ENCODE measurements around the gene FLVCR2.

Gene FLVCR2

DNA sequence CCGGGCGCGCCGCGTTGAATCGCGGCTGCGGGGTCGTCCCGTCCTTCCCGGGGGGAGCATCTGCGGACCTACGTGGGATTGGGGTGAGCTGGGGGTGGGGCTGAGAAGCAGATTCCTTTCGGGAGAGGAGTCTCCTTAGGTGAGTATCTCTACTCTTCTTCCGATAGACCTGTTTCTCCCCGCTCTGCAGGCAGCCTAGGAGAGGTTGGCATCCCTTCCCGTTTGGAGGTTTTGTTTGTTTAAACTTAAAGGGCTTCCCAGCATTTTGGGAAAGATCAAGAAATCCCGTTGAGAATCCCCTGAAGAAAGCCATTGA is 83.0 kb downstream of the FLVCR2 start:
- no peak for DNase-seq (ENCODE audit: extremely low read depth, low read depth)
- TF ChIP-seq, protein P1, sequence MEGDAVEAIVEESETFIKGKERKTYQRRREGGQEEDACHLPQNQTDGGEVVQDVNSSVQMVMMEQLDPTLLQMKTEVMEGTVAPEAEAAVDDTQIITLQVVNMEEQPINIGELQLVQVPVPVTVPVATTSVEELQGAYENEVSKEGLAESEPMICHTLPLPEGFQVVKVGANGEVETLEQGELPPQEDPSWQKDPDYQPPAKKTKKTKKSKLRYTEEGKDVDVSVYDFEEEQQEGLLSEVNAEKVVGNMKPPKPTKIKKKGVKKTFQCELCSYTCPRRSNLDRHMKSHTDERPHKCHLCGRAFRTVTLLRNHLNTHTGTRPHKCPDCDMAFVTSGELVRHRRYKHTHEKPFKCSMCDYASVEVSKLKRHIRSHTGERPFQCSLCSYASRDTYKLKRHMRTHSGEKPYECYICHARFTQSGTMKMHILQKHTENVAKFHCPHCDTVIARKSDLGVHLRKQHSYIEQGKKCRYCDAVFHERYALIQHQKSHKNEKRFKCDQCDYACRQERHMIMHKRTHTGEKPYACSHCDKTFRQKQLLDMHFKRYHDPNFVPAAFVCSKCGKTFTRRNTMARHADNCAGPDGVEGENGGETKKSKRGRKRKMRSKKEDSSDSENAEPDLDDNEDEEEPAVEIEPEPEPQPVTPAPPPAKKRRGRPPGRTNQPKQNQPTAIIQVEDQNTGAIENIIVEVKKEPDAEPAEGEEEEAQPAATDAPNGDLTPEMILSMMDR (IDR thresholded peaks at IDR 0.05; ENCODE audit: low read depth, low read length), result no peak

DNA sequence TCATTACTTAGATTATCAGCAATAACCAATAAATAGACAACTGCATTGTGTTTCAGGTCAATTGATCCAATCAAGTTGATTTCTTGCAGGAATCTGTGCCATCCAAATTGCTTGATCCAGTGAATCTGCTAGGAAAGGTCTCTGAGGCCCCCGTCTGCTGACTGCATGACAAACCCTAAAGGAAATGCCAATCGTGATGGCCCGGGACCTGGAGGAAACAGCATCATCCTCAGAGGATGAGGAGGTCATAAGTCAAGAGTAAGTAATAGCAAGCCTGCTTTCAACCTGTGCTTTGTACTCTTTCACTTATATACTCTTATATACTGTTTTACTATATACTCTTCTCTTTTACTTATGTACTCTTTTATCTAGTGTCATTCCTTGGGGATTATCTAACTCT is 84.5 kb downstream of the FLVCR2 start:
- DNase-seq (ENCODE audit: extremely low read depth, low read depth), result no peak
- TF ChIP-seq, protein P1 (IDR thresholded peaks at IDR 0.05; ENCODE audit: low read depth, low read length), result no peak

DNA sequence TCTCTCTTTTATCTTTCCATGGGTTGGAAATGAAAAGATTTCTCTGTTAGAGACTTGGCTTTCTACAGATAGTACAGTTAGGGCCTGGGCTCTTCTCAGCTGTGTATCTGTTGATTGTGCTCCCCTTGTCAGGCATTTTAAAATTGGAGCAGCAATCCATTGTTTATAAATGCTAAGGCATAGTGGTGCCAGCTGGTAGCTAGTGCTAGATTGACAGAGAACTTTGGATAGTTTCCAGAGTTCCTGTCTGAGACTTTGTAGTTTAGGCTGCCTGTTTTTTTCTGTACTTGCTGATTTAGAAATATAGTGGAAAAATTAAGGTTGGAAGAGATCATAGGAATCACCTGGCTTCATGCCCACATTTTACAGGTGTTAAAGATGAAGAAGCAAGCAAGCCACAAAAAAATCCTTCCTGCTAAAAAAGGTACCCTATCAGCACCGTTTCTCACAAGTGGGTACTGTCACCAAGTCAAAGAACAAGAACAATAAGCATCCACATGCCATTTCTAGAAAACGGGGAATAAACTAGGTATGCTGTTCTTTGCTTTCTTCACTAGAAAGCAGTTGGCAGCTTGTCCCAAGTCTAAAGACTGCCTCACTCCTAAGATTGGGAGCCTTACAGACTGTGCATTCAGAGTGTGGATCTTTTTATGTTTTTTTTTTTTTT is 88.8 kb downstream of the FLVCR2 start:
- TF ChIP-seq, protein P1 (IDR thresholded peaks at IDR 0.05; ENCODE audit: low read depth, low read length), result no peak

DNA sequence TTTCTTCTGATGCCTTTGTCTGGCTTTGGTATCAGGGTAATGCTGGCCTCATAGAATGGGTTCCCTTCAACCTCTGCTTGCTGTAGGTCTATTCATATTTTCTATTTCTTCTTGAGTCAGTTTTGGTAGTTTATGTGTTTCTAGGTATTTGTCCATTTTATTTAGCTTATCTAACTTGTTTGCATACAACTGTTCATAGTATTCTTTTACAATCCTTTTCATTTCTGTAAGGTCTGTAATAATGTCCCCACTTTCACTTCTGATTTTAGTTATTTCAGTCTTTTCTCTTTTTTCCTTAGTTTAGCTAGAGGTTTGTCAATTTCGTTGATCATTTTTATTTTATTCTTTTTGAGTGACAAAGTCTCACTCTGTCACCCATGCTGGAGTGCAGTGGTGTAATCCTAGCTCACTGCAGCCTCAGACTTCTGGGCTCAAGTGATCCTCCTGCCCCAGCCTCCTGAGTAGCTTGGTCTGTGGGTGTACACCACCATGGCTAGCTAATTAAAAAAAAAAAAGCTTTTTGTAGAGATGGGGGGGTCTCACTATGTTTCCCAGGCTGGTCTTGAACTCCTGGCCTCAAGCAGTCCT is 94.3 kb downstream of the FLVCR2 start:
- TF ChIP-seq, protein P1 (IDR thresholded peaks at IDR 0.05; ENCODE audit: low read depth, low read length), result no peak
- DNase-seq (ENCODE audit: extremely low read depth, low read depth), result no peak

More for the DNA sequence above, 88.8 kb downstream of the FLVCR2 start:
- DNase-seq (ENCODE audit: extremely low read depth, low read depth), result no peak

DNA sequence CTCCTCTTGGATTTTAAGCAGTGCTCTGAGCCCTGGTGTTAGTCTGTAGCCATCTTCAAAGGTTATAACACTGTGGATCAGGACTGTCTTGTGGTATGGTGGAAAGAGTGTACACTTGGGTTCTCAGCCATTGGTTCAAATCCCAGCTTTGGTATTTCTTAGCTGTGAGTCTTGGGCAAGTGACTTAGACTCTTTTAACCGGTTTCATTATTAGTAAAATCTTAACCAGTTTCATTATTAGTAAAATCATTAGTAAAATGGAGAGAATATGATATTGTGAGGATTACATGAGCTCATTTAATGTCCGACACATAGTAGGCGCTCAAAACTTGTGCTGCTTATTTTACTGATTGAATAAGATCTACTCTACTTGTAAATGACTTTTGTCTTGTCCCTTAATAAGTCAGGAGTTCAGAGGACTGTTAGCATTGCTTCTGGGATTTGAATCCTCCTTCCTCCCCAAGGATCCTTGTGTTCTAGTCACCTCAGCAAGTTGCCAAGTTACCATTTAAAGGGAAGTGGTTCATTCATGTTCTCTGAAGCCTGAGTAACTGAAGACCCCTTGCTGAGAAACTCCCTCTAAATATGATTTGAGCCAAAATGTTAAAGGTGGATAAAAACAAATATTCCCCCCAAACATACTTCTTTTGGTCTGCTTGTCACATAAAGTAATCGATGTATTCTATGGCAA is 95.1 kb downstream of the FLVCR2 start:
- DNase-seq (ENCODE audit: extremely low read depth, low read depth), result no peak
- TF ChIP-seq, protein P1 (IDR thresholded peaks at IDR 0.05; ENCODE audit: low read depth, low read length), result no peak

DNA sequence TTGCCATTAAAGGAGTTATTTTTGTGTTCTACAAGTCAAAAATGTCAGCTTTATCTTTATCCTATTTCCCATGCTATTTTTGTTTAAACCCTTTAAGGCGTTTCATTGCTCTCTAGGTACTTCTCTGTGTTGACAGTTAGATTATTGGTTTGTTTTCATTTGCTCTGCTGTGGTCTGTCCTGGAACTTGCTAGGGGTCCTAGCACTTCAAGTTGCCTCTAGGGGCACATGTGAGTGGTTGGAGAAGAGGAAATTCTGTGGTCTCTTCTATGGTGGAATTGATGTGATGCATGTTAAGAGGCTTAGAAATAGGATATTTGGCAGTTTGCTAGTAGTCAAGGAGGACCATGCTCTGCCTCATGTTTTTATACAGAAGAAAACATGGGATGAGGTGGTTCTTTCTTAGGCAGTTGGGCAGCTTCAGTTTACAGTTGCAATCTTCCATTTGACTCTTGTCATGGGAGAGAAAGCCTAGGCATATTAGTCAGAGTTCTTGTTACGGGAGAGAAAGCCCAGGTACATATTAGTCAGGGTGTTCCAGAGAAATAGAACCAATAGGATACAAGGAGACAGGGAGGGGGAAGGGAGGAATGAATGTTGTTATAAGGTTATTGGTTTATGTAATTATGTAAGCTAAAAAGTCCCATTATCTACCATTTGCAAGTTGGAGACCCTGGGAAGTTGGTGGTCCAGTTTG is 97.0 kb downstream of the FLVCR2 start:
- no peak for DNase-seq (ENCODE audit: extremely low read depth, low read depth)
- TF ChIP-seq, protein P1 (IDR thresholded peaks at IDR 0.05; ENCODE audit: low read depth, low read length), result no peak

DNA sequence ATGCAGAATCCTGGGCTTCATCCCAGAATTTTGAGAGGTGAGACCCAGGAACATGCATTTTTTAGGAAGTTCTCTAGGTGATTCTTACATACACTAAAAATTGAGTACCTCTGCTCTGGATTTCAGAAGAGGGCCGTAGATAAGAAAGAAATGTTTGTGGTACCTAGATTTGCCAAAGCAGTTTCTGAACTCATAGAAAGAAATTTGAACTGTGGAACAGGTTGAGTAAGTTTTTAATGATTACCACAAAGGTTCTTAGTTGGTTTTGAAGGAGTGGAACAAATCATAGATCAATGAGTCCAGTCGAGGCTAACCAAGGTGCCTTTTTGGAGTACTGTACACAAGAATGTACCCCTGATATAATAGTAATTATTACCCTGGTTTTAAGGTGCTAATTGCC is 107.5 kb downstream of the FLVCR2 start:
- no peak for DNase-seq (ENCODE audit: extremely low read depth, low read depth)
- TF ChIP-seq, protein P1 (IDR thresholded peaks at IDR 0.05; ENCODE audit: low read depth, low read length), result no peak

Data from AG09319 (cell line).